GM21526 (cell line): ENCODE results near the gene CCDC43.

ENCODE experiments used
- ATAC-seq: cut with Tn5 transposase; IDR thresholded peaks from one replicate; pipeline ENCODE4 v1.9.1; 2021; ENCODE audit warnings: moderate library complexity; ENCODE audit not compliant: unreplicated experiment, low FRiP score

CCDC43 gene

GRCh38 chr17:44628243-44629188 is 61.1 kb downstream of the CCDC43 start:
- ATAC-seq, result no peak

- ATAC-seq, result no peak
These were observed 61.9 kb downstream of the CCDC43 start for GRCh38 chr17:44627513-44628242.
